Activated CD8-positive, alpha-beta memory T cell treated with anti-CD3 and anti-CD28 coated beads, Interleukin-2, amount 10 ng/mL, durations not matched to agents 7 days and 5 days (primary cell): Measurements from ENCODE around the gene QTRT2. TPM values are rescaled to one million over a fixed set of nuclear protein-coding genes. Genes with fewer than 3 reads are reported as not detected.

Experiments used
- ATAC-seq: fragments of 150-1000 bp; cut with Tn5 transposase; one replicate; pipeline ENCODE4 v1.10.0; 2021; ENCODE audit warnings: moderate library complexity
- CTCF ChIA-PET: fragments of 350-600 bp; sonication (Branson Sonifier 250); formaldehyde crosslinking; loops from one replicate; lab custom pipeline; 2021; ENCODE audit warnings: antibody characterized with exemption; lab: Charles Lee
- DNase-seq: peaks from one replicate; pipeline ENCODE4 v3.0.0-alpha.2; 2020
- H3K27ac Mint-ChIP-seq: one replicate; pipeline ENCODE4 v1.8.0; 2021; ENCODE audit warnings: mild to moderate bottlenecking, mixed read lengths
- H3K27me3 Mint-ChIP-seq: one replicate; pipeline ENCODE4 v1.8.0; 2021; ENCODE audit warnings: mixed read lengths
- H3K36me3 Mint-ChIP-seq: one replicate; pipeline ENCODE4 v1.8.0; 2021; ENCODE audit warnings: mild to moderate bottlenecking, mixed read lengths
- H3K4me1 Mint-ChIP-seq: one replicate; pipeline ENCODE4 v1.8.0; 2021; ENCODE audit warnings: mixed read lengths
- H3K4me3 Mint-ChIP-seq: one replicate; pipeline ENCODE4 v1.8.0; 2021; ENCODE audit warnings: mild to moderate bottlenecking, moderate library complexity, mixed read lengths
- H3K9me3 Mint-ChIP-seq: one replicate; pipeline ENCODE4 v1.8.0; 2022; ENCODE audit warnings: low read depth, mixed read lengths
- total RNA-seq, 2 experiments: library from RNA; stranded (reverse); gene quantifications; one replicate each; pipeline ENCODE4 v1.2.3, GENCODE V29; 2021

QTRT2 gene
- total RNA-seq, 2 experiments from 2014 or later = 30.1 to 32.8 TPM

GRCh38 chr3:114089675-114090074 lies 33.1 kb downstream of the QTRT2 start:
- CTCF ChIA-PET = no interaction called here
- ATAC-seq (no peak), DNase-seq (no peak)
- H3K4me3 Mint-ChIP-seq = no peak overlapping the region
- peaks cover 2% of the 10 kb centered on the region for H3K4me1 Mint-ChIP-seq
- peaks cover 6% of the 10 kb centered on the region for H3K27me3 Mint-ChIP-seq
- H3K27ac Mint-ChIP-seq = no peak overlapping the region
- peaks cover 32% of the 10 kb centered on the region for H3K36me3 Mint-ChIP-seq
- H3K9me3 Mint-ChIP-seq = no peaks in the 10 kb centered on the region

- ATAC-seq (no peak), DNase-seq (no peak)
- Mint-ChIP-seq H3K9me3 (no peaks in the 10 kb centered on the region), H3K27ac (no peak overlapping the region), H3K36me3 (peaks cover 9% of the 10 kb centered on the region), H3K27me3 (peaks cover 7% of the 10 kb centered on the region), H3K4me3 (no peak overlapping the region), H3K4me1 (peaks cover 2% of the 10 kb centered on the region)
- CTCF ChIA-PET = interaction anchor here (0.7 kb wide), 1 partner anchor 23 kb away, joined by 3 read pairs; no protein-coding TSS in a partner anchor
Measured at GRCh38 chr3:114092151-114093015, 35.8 kb downstream of the QTRT2 start.

GRCh38 chr3:114093016-114093380 lies 36.5 kb downstream of the QTRT2 start:
- no peaks in the 10 kb centered on the region for H3K9me3 Mint-ChIP-seq
- H3K36me3 Mint-ChIP-seq = peaks cover 3% of the 10 kb centered on the region
- no peak overlapping the region for H3K27ac Mint-ChIP-seq
- H3K27me3 Mint-ChIP-seq = peaks cover 7% of the 10 kb centered on the region
- H3K4me3 Mint-ChIP-seq = no peak overlapping the region
- DNase-seq (no peak), ATAC-seq (no peak)
- H3K4me1 Mint-ChIP-seq = peaks cover 2% of the 10 kb centered on the region
- CTCF ChIA-PET = interaction anchor here (0.7 kb wide), 1 partner anchor 23 kb away, joined by 3 read pairs; no protein-coding TSS in a partner anchor

- Mint-ChIP-seq H3K27ac (no peak overlapping the region), H3K27me3 (peaks cover 7% of the 10 kb centered on the region), H3K4me3 (no peak overlapping the region), H3K9me3 (no peaks in the 10 kb centered on the region), H3K4me1 (peaks cover 2% of the 10 kb centered on the region), H3K36me3 (peaks cover under 1% of the 10 kb centered on the region)
- DNase-seq (no peak), ATAC-seq (no peak)
- CTCF ChIA-PET = no interaction called here
Measured at GRCh38 chr3:114093596-114093995, 37.1 kb downstream of the QTRT2 start.

GRCh38 chr3:114095796-114096195 lies 39.3 kb downstream of the QTRT2 start:
- H3K4me3 Mint-ChIP-seq = no peak overlapping the region
- H3K27me3 Mint-ChIP-seq = peaks cover 7% of the 10 kb centered on the region
- CTCF ChIA-PET = no interaction called here
- H3K36me3 Mint-ChIP-seq = no peaks in the 10 kb centered on the region
- DNase-seq (no peak), ATAC-seq (no peak)
- H3K27ac Mint-ChIP-seq = no peak overlapping the region
- H3K4me1 Mint-ChIP-seq = peaks cover 2% of the 10 kb centered on the region
- H3K9me3 Mint-ChIP-seq = no peaks in the 10 kb centered on the region

- H3K4me1 Mint-ChIP-seq = no peaks in the 10 kb centered on the region
- CTCF ChIA-PET = no interaction called here
- H3K4me3 Mint-ChIP-seq = no peak overlapping the region
- H3K9me3 Mint-ChIP-seq = no peaks in the 10 kb centered on the region
- no peaks in the 10 kb centered on the region for H3K36me3 Mint-ChIP-seq
- no peak overlapping the region for H3K27ac Mint-ChIP-seq
- ATAC-seq = no peak
- no peak for DNase-seq
- H3K27me3 Mint-ChIP-seq = peaks cover 4% of the 10 kb centered on the region
Measured at GRCh38 chr3:114101101-114101500, 44.6 kb downstream of the QTRT2 start.

- Mint-ChIP-seq H3K4me1 (no peaks in the 10 kb centered on the region), H3K27ac (no peak overlapping the region), H3K9me3 (no peaks in the 10 kb centered on the region), H3K27me3 (peaks cover 8% of the 10 kb centered on the region), H3K36me3 (no peaks in the 10 kb centered on the region), H3K4me3 (no peak overlapping the region)
- DNase-seq (no peak), ATAC-seq (no peak)
- CTCF ChIA-PET = no interaction called here
Measured at GRCh38 chr3:114103181-114103580, 46.6 kb downstream of the QTRT2 start.

GRCh38 chr3:114103858-114104257 lies 47.3 kb downstream of the QTRT2 start:
- ATAC-seq (no peak), DNase-seq (no peak)
- Mint-ChIP-seq H3K27me3 (peaks cover 10% of the 10 kb centered on the region), H3K27ac (no peak overlapping the region), H3K36me3 (no peaks in the 10 kb centered on the region), H3K4me1 (no peaks in the 10 kb centered on the region), H3K9me3 (no peaks in the 10 kb centered on the region), H3K4me3 (no peak overlapping the region)
- CTCF ChIA-PET = no interaction called here

- Mint-ChIP-seq H3K36me3 (no peaks in the 10 kb centered on the region), H3K9me3 (no peaks in the 10 kb centered on the region), H3K4me1 (no peaks in the 10 kb centered on the region), H3K27me3 (peaks cover 13% of the 10 kb centered on the region), H3K27ac (no peak overlapping the region), H3K4me3 (no peak overlapping the region)
- ATAC-seq (no peak), DNase-seq (no peak)
- CTCF ChIA-PET = no interaction called here
Measured at GRCh38 chr3:114104414-114104813, 47.9 kb downstream of the QTRT2 start.

- Mint-ChIP-seq H3K4me3 (no peak overlapping the region), H3K9me3 (no peaks in the 10 kb centered on the region), H3K4me1 (no peaks in the 10 kb centered on the region), H3K36me3 (no peaks in the 10 kb centered on the region), H3K27me3 (peaks cover 27% of the 10 kb centered on the region), H3K27ac (no peak overlapping the region)
- CTCF ChIA-PET = no interaction called here
- ATAC-seq = no peak
- DNase-seq = no peak
Measured at GRCh38 chr3:114108137-114108536, 51.6 kb downstream of the QTRT2 start.

GRCh38 chr3:114110439-114110838 lies 53.9 kb downstream of the QTRT2 start:
- no peak for ATAC-seq
- Mint-ChIP-seq H3K9me3 (no peaks in the 10 kb centered on the region), H3K27ac (no peak overlapping the region), H3K27me3 (peaks cover 27% of the 10 kb centered on the region), H3K4me3 (no peak overlapping the region), H3K36me3 (no peaks in the 10 kb centered on the region), H3K4me1 (no peaks in the 10 kb centered on the region)
- CTCF ChIA-PET = no interaction called here
- no peak for DNase-seq

GRCh38 chr3:114111060-114111770 lies 54.7 kb downstream of the QTRT2 start:
- ATAC-seq (no peak), DNase-seq (no peak)
- Mint-ChIP-seq H3K27ac (no peak overlapping the region), H3K36me3 (no peaks in the 10 kb centered on the region), H3K9me3 (no peaks in the 10 kb centered on the region), H3K4me1 (no peaks in the 10 kb centered on the region), H3K4me3 (no peak overlapping the region), H3K27me3 (peaks cover 27% of the 10 kb centered on the region)
- CTCF ChIA-PET = no interaction called here

- Mint-ChIP-seq H3K9me3 (no peaks in the 10 kb centered on the region), H3K4me1 (no peaks in the 10 kb centered on the region), H3K27ac (no peak overlapping the region), H3K36me3 (no peaks in the 10 kb centered on the region), H3K4me3 (no peak overlapping the region), H3K27me3 (peaks cover 24% of the 10 kb centered on the region)
- DNase-seq (no peak), ATAC-seq (no peak)
- CTCF ChIA-PET = no interaction called here
Measured at GRCh38 chr3:114112696-114113095, 56.2 kb downstream of the QTRT2 start.

GRCh38 chr3:114114719-114115118 lies 58.2 kb downstream of the QTRT2 start:
- H3K4me3 Mint-ChIP-seq = no peak overlapping the region
- H3K9me3 Mint-ChIP-seq = no peaks in the 10 kb centered on the region
- H3K4me1 Mint-ChIP-seq = no peaks in the 10 kb centered on the region
- H3K27ac Mint-ChIP-seq = no peak overlapping the region
- ATAC-seq = no peak
- H3K36me3 Mint-ChIP-seq = no peaks in the 10 kb centered on the region
- CTCF ChIA-PET = no interaction called here
- no peak for DNase-seq
- H3K27me3 Mint-ChIP-seq = peaks cover 14% of the 10 kb centered on the region
